WTC11 (cell line): ENCODE data around the gene TCAP. TPM values are rescaled to one million over a fixed set of nuclear protein-coding genes. Genes with fewer than 3 reads are reported as not detected.

Experiments
- ATAC-seq: fragments of 200-7000 bp; cut with Tn5 transposase; 2 replicates; pipeline ENCODE4 v1.10.0; 2021; ENCODE audit warnings: mild to moderate bottlenecking, moderate library complexity
- CTCF ChIA-PET: fragments of 300-600 bp; sonication (Branson Sonifier 250); formaldehyde crosslinking; loops from one replicate; lab custom pipeline; 2021; ENCODE audit warnings: antibody characterized with exemption; lab: Charles Lee
- POLR2A ChIA-PET: fragments of 350-600 bp; sonication (Branson Sonifier 250); formaldehyde crosslinking; loops from one replicate; lab custom pipeline; 2021; ENCODE audit warnings: antibody characterized with exemption; lab: Charles Lee
- DNase-seq: peaks from one replicate; pipeline ENCODE4 v3.0.0; 2021; ENCODE audit warnings: low spot score
- H3K27ac Mint-ChIP-seq: 2 replicates; pipeline ENCODE4 v1.8.0; 2021; ENCODE audit warnings: mixed read lengths
- H3K27me3 Mint-ChIP-seq: 2 replicates; pipeline ENCODE4 v1.8.0; 2021; ENCODE audit warnings: low read depth, mild to moderate bottlenecking, moderate library complexity, mixed read lengths
- H3K36me3 Mint-ChIP-seq: 2 replicates; pipeline ENCODE4 v1.8.0; 2021; ENCODE audit warnings: mixed read lengths
- H3K4me1 Mint-ChIP-seq: 2 replicates; pipeline ENCODE4 v1.8.0; 2022; ENCODE audit warnings: mixed read lengths
- H3K4me3 Mint-ChIP-seq: 2 replicates; pipeline ENCODE4 v1.8.0; 2021; ENCODE audit warnings: mild to moderate bottlenecking, moderate library complexity, mixed read lengths
- H3K9me3 Mint-ChIP-seq: 2 replicates; pipeline ENCODE4 v1.8.0; 2021; ENCODE audit warnings: mixed read lengths
- ATF1 ChIP-seq: sonication (generic); formaldehyde crosslinking; IDR thresholded peaks from 2 replicates; pipeline ENCODE4 v1.8.1; 2023; ENCODE audit warnings: mild to moderate bottlenecking, moderate library complexity, missing genetic modification reagents
- CREM ChIP-seq: sonication (generic); formaldehyde crosslinking; IDR thresholded peaks from 2 replicates; pipeline ENCODE4 v1.8.1; 2022; ENCODE audit warnings: mild to moderate bottlenecking, missing genetic modification reagents, moderate library complexity
- ELF4 ChIP-seq: sonication (generic); formaldehyde crosslinking; IDR thresholded peaks from 2 replicates; pipeline ENCODE4 v1.8.1; 2022; ENCODE audit warnings: low read depth, mild to moderate bottlenecking, moderate library complexity, missing genetic modification reagents
- FOXP1 ChIP-seq: sonication (generic); formaldehyde crosslinking; IDR thresholded peaks from 2 replicates; pipeline ENCODE4 v1.8.0; 2022; ENCODE audit warnings: missing genetic modification reagents, mild to moderate bottlenecking, moderate library complexity, borderline replicate concordance
- HMGA2 ChIP-seq: fragments of 250-450 bp; sonication (Bioruptor Pico); IDR thresholded peaks from 2 replicates; pipeline ENCODE4 v1.4.0; 2021; ENCODE audit warnings: mild to moderate bottlenecking, moderate library complexity
- JAZF1 ChIP-seq: fragments of 250-450 bp; sonication (Bioruptor Pico); IDR thresholded peaks from 2 replicates; pipeline ENCODE4 v1.9.0; 2021; ENCODE audit warnings: moderate library complexity, mild to moderate bottlenecking, inconsistent platforms
- NFYB ChIP-seq: sonication (generic); formaldehyde crosslinking; conservative IDR thresholded peaks from 2 replicates; pipeline ENCODE4 v1.8.0; 2022; ENCODE audit warnings: low read depth, missing genetic modification reagents
- SP1 ChIP-seq: sonication (generic); formaldehyde crosslinking; conservative IDR thresholded peaks from 2 replicates; pipeline ENCODE4 v1.8.1; 2022; ENCODE audit warnings: missing genetic modification reagents
- ZBTB21 ChIP-seq: sonication (generic); formaldehyde crosslinking; IDR thresholded peaks from 2 replicates; pipeline ENCODE4 v1.8.1; 2023; ENCODE audit warnings: mild to moderate bottlenecking, missing genetic modification reagents, borderline replicate concordance
- ZNF138 ChIP-seq: sonication (generic); formaldehyde crosslinking; conservative IDR thresholded peaks from 2 replicates; pipeline ENCODE4 v1.8.1; 2022; ENCODE audit warnings: mild to moderate bottlenecking, moderate library complexity, missing genetic modification reagents
- ZNF232 ChIP-seq: sonication (generic); formaldehyde crosslinking; IDR thresholded peaks from 2 replicates; pipeline ENCODE4 v1.8.0; 2022; ENCODE audit warnings: mild to moderate bottlenecking, missing genetic modification reagents
- ZNF396 ChIP-seq: fragments of 250-450 bp; sonication (Bioruptor Pico); IDR thresholded peaks from 2 replicates; pipeline ENCODE4 v1.8.0; 2021; ENCODE audit warnings: mild to moderate bottlenecking, moderate library complexity, borderline replicate concordance
- ZNF423 ChIP-seq: fragments of 250-450 bp; sonication (Bioruptor Pico); IDR thresholded peaks from 2 replicates; pipeline ENCODE4 v2.1.2; 2022; ENCODE audit warnings: mild to moderate bottlenecking, moderate library complexity
- total RNA-seq: library from RNA; stranded (reverse); gene quantifications from 3 replicates; pipeline ENCODE4 v1.2.3, GENCODE V29; 2021
- TF ChIP-seq, protein P1 (sequence below): fragments of 250-450 bp; sonication (Bioruptor Pico); IDR thresholded peaks from 2 replicates; pipeline ENCODE4 v1.8.0; 2021; ENCODE audit warnings: mild to moderate bottlenecking
- TF ChIP-seq, protein P2 (sequence below): sonication (generic); formaldehyde crosslinking; IDR thresholded peaks from 2 replicates; pipeline ENCODE4 v1.8.1; 2023; ENCODE audit warnings: mild to moderate bottlenecking, missing genetic modification reagents
- TF ChIP-seq, protein P3 (sequence below): sonication (generic); formaldehyde crosslinking; IDR thresholded peaks from 2 replicates; pipeline ENCODE4 v1.8.0; 2022; ENCODE audit warnings: mild to moderate bottlenecking, missing genetic modification reagents
- TF ChIP-seq, protein P4 (sequence below): sonication (generic); formaldehyde crosslinking; IDR thresholded peaks from 2 replicates; pipeline ENCODE4 v1.8.1; 2023; ENCODE audit warnings: mild to moderate bottlenecking, missing genetic modification reagents
- TF ChIP-seq, protein P5 (sequence below): sonication (generic); formaldehyde crosslinking; IDR thresholded peaks from 2 replicates; pipeline ENCODE4 v1.8.0; 2023; ENCODE audit warnings: missing genetic modification reagents
- TF ChIP-seq, protein P6 (sequence below): sonication (generic); formaldehyde crosslinking; conservative IDR thresholded peaks from 2 replicates; pipeline ENCODE4 v1.8.1; 2022; ENCODE audit warnings: mild to moderate bottlenecking, missing genetic modification reagents

TCAP gene
- total RNA-seq, 1 experiment from 2014 or later: 2.9 TPM

DNA sequence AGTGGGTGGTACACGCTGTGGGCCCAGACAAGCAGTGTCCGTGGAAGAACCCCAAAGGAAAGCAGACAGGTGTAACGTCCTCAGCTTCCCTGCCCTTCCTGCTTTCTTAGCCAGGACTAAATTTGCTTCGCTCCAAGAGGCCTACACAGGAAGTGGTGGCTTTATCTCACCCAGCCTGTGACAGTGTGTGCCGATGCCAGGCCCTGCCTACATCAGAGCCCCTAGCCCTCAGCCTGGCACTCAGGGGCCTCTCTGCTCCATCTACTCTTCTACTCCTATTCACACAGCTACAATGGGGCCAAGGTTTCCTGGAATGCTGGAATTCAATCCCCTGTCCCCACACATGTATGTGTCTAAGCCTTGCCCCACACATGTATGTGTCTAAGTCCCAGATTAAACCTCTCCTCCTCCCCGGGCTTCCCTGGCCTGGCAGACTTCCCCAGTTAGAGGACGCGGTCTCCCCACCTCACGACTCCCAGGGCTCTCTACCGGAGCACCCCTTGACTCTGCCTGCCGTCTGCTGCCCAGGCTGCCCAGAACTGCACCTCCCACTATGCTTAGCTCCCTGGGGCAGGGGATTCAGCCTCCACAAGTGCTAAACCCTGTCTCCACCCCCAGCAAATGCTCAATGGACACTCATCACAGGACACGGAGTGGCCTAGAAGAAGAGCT is 14.5 kb downstream of the TCAP start (continued):
- TF ChIP-seq, protein P1, sequence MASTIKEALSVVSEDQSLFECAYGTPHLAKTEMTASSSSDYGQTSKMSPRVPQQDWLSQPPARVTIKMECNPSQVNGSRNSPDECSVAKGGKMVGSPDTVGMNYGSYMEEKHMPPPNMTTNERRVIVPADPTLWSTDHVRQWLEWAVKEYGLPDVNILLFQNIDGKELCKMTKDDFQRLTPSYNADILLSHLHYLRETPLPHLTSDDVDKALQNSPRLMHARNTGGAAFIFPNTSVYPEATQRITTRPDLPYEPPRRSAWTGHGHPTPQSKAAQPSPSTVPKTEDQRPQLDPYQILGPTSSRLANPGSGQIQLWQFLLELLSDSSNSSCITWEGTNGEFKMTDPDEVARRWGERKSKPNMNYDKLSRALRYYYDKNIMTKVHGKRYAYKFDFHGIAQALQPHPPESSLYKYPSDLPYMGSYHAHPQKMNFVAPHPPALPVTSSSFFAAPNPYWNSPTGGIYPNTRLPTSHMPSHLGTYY: no peak
- TF ChIP-seq, all 79 proteins: peak for 0

DNA sequence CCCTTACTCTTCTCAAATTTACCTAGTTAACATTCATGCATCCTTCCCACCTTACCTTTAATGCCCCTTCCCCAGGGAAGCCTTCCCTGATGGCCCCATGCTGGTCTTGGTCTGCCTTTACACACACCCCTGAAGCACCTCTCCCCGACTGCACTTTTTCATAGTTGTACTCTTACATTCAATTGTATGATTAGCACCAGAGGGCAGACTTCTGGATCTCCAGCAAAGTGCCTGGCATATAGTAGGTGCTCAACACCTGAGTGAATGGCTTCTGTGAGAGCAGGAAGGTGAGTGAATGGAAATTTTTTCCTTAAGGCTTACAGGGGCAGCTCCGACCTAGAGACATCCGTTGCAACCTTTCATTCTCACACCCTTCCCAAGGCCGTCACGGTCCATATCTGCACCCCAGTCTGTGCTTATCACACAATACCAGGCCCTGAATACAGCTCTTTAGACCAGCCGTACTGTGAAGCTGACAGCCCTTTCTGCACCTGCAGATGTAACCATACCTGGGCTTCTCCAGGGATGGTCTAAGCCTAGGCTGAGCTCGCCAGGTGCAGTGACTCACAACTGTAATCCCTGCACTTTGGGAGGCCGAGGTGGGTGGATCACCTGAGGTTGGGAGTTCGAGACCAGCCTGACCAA is 18.3 kb downstream of the TCAP start:
- TF ChIP-seq ZNF396 (CRISPR knock-in tag) (no peak), ZBTB21 (CRISPR knock-in tag) (no peak), NFYB (CRISPR knock-in tag) (no peak), ZNF232 (no peak), ATF1 (CRISPR knock-in tag) (no peak)
- TF ChIP-seq, protein P2, sequence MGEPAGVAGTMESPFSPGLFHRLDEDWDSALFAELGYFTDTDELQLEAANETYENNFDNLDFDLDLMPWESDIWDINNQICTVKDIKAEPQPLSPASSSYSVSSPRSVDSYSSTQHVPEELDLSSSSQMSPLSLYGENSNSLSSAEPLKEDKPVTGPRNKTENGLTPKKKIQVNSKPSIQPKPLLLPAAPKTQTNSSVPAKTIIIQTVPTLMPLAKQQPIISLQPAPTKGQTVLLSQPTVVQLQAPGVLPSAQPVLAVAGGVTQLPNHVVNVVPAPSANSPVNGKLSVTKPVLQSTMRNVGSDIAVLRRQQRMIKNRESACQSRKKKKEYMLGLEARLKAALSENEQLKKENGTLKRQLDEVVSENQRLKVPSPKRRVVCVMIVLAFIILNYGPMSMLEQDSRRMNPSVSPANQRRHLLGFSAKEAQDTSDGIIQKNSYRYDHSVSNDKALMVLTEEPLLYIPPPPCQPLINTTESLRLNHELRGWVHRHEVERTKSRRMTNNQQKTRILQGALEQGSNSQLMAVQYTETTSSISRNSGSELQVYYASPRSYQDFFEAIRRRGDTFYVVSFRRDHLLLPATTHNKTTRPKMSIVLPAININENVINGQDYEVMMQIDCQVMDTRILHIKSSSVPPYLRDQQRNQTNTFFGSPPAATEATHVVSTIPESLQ (CRISPR knock-in tag): no peak
- TF ChIP-seq, protein P3, sequence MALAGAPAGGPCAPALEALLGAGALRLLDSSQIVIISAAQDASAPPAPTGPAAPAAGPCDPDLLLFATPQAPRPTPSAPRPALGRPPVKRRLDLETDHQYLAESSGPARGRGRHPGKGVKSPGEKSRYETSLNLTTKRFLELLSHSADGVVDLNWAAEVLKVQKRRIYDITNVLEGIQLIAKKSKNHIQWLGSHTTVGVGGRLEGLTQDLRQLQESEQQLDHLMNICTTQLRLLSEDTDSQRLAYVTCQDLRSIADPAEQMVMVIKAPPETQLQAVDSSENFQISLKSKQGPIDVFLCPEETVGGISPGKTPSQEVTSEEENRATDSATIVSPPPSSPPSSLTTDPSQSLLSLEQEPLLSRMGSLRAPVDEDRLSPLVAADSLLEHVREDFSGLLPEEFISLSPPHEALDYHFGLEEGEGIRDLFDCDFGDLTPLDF (CRISPR knock-in tag): no peak
- TF ChIP-seq, protein P4, sequence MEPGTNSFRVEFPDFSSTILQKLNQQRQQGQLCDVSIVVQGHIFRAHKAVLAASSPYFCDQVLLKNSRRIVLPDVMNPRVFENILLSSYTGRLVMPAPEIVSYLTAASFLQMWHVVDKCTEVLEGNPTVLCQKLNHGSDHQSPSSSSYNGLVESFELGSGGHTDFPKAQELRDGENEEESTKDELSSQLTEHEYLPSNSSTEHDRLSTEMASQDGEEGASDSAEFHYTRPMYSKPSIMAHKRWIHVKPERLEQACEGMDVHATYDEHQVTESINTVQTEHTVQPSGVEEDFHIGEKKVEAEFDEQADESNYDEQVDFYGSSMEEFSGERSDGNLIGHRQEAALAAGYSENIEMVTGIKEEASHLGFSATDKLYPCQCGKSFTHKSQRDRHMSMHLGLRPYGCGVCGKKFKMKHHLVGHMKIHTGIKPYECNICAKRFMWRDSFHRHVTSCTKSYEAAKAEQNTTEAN (CRISPR knock-in tag): no peak
- TF ChIP-seq, all 79 proteins: peak for 0
- CTCF ChIA-PET: interaction anchor here (0.7 to 1.6 kb wide), 9 partner anchors 12 to 62 kb away, joined by 3 to 5 read pairs (median 4); partner anchors contain the start of genes ERBB2 and MIEN1
- no peak for ATAC-seq
- H3K27ac Mint-ChIP-seq: peak overlapping the region; percentile 42; the same call in 1 of the 2 replicates
- H3K4me1 Mint-ChIP-seq: peaks cover 21% of the 10 kb centered on the region
- peaks cover 12% of the 10 kb centered on the region for H3K36me3 Mint-ChIP-seq
- POLR2A ChIA-PET: no interaction called here
- DNase-seq: no peak
- no peaks in the 10 kb centered on the region for H3K27me3 Mint-ChIP-seq
- H3K9me3 Mint-ChIP-seq: no peaks in the 10 kb centered on the region
- H3K4me3 Mint-ChIP-seq: no peak overlapping the region

DNA sequence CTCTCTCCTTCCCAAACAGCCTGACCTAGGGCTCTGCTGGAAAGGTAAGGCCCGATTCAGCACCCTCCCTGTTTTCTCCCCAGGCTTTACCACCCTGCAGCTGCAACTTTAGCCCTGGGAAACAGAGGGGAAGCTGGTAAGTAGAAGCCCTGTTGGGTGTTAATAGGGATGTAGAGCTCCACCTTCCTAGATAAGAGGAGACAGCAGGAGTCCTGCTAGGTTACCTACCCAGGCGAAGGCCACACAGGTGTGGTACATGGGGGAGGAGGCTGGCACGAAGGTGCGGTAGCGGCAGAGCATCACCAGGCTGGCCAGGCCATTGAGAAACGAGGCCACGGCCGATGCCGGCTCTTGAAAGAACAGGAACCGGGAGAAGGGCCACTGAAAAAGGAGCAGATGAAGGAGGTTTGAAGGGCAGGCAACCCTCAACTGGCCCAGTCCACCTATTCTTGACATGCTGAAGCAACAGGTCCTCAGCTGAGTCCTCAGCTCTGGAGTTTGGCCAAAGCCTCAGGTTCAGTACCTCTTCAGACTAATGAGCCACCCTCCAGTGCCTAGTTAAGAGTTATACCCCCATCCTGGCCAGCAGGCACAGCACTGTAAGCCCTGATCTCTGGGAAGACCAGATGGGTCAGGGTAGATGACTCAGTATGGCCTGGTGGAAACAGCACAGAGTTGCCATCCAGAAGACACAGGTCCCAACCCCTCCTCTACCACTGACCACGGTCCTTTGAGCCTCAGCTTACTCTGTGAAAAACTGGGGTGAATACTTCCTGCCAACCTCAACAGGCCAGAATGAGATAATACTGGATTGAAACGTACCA is 19.4 kb downstream of the TCAP start:
- ChIA-PET CTCF (interaction anchor here (1.0 to 1.6 kb wide), 6 partner anchors 11 to 63 kb away, joined by 3 to 5 read pairs (median 4); no protein-coding TSS in a partner anchor), POLR2A (interaction anchor here (0.5 kb wide), 1 partner anchor 80 kb away, joined by 3 read pairs; no protein-coding TSS in a partner anchor)
- H3K9me3 Mint-ChIP-seq: no peaks in the 10 kb centered on the region
- no peak for TF ChIP-seq FOXP1 (CRISPR knock-in tag)
- TF ChIP-seq CREM (CRISPR knock-in tag): no peak
- no peak for TF ChIP-seq ELF4
- TF ChIP-seq, protein P1: no peak
- TF ChIP-seq HMGA2 (CRISPR knock-in tag): no peak
- TF ChIP-seq ZNF138: no peak
- no peak for TF ChIP-seq ATF1 (CRISPR knock-in tag)
- no peak for TF ChIP-seq JAZF1 (CRISPR knock-in tag)
- TF ChIP-seq ZNF423 (CRISPR knock-in tag): no peak
- TF ChIP-seq ZNF232: no peak
- no peak for TF ChIP-seq SP1
- TF ChIP-seq, protein P5, sequence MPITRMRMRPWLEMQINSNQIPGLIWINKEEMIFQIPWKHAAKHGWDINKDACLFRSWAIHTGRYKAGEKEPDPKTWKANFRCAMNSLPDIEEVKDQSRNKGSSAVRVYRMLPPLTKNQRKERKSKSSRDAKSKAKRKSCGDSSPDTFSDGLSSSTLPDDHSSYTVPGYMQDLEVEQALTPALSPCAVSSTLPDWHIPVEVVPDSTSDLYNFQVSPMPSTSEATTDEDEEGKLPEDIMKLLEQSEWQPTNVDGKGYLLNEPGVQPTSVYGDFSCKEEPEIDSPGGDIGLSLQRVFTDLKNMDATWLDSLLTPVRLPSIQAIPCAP (CRISPR knock-in tag): no peak
- TF ChIP-seq, protein P6, sequence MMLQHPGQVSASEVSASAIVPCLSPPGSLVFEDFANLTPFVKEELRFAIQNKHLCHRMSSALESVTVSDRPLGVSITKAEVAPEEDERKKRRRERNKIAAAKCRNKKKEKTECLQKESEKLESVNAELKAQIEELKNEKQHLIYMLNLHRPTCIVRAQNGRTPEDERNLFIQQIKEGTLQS (CRISPR knock-in tag): no peak
- peaks cover 12% of the 10 kb centered on the region for H3K36me3 Mint-ChIP-seq
- peaks cover 26% of the 10 kb centered on the region for H3K4me1 Mint-ChIP-seq
- ATAC-seq (no peak), DNase-seq (no peak)
- H3K27me3 Mint-ChIP-seq: no peaks in the 10 kb centered on the region
- H3K4me3 Mint-ChIP-seq: no peak overlapping the region
- no peak overlapping the region for H3K27ac Mint-ChIP-seq
